AG09309 (cell line): Measurements from ENCODE around the gene IGFBP2.
A peak's percentile ranks its signal among the peaks of the same experiment; 100 is the strongest.
"Not testable (repeated sequence)": the region's sequence is repeated elsewhere in the genome, so short reads cannot be mapped to it uniquely, and the experiment has no call there.

ENCODE experiments used
- DNase-seq: peaks from one replicate; pipeline ENCODE4 v3.0.0-alpha.2; 2010; ENCODE audit warnings: low read depth
- H3K4me3 ChIP-seq: 2 replicates; pipeline ENCODE4 v1.5.1; 2011; ENCODE audit warnings: mild to moderate bottlenecking, low read depth, low read length, moderate library complexity; ENCODE audit not compliant: control insufficient read depth
- TF ChIP-seq, protein P1 (sequence below): IDR thresholded peaks from 2 replicates; pipeline ENCODE4 v1.5.1; 2011; ENCODE audit warnings: mild to moderate bottlenecking, low read depth, low read length, inconsistent platforms; ENCODE audit not compliant: insufficient read depth, control insufficient read depth; ENCODE audit errors: missing control alignments

Gene IGFBP2

DNA sequence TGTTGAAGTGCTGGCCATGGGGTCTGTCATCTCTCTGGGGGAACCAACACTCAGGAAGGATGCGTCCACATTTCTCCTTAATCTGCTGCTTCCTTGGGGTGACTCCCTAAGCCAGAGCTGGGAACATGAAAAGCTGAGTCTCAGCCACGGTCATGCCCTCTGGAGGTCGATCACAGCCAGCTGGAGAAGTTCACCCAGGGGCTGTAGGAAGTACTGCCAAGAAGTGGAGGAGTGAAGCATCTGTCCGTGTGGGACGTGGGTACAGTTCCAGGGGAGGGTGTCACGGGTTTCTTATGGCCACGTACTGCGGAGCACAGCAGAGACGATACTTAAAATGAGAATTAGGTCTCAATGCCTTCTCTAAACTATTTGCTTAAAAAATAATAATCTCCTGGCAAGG lies 42.4 kb upstream of the IGFBP2 start:
- TF ChIP-seq, protein P1, sequence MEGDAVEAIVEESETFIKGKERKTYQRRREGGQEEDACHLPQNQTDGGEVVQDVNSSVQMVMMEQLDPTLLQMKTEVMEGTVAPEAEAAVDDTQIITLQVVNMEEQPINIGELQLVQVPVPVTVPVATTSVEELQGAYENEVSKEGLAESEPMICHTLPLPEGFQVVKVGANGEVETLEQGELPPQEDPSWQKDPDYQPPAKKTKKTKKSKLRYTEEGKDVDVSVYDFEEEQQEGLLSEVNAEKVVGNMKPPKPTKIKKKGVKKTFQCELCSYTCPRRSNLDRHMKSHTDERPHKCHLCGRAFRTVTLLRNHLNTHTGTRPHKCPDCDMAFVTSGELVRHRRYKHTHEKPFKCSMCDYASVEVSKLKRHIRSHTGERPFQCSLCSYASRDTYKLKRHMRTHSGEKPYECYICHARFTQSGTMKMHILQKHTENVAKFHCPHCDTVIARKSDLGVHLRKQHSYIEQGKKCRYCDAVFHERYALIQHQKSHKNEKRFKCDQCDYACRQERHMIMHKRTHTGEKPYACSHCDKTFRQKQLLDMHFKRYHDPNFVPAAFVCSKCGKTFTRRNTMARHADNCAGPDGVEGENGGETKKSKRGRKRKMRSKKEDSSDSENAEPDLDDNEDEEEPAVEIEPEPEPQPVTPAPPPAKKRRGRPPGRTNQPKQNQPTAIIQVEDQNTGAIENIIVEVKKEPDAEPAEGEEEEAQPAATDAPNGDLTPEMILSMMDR = no peak
- H3K4me3 ChIP-seq = no peak overlapping the region
- DNase-seq = no peak

DNA sequence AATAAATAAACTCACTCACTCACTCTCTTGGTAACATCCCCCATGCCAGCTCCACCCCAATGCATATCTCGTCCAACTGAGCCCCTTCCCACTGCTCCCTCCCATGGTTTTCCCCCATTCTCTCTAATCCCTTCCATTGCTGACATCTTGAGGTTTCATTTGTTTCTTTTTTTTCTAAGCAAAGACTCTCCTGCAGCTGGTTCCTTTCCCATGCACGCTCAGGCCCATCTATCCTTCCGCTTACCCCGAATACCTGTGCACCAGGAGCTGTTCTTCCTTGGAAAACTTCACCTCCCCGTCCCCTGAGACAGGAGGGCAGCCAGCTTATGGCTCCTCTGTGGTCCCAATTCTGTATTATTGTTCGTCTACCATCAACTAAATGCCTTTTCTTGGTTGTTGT lies 41.7 kb upstream of the IGFBP2 start:
- DNase-seq = no peak
- TF ChIP-seq, protein P1 = no peak

DNA sequence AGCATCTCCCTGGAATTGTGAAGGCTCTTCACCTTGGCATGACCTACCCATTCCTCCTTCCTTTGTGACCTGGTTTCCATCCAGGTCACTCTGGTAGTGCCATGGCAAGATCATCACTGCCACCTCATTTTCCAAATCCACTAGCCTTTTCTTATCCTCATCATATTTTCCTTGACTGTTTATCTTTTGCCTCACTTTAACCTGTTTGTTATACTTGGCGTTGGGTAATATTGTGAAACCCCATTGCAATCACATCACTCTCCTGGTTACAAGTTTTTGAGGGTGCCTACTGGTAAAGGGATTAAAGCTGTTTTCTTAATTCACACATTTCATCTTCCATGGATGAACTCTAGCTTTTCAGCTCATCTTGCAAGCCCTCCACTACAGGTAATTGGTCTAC lies 39.1 kb upstream of the IGFBP2 start:
- TF ChIP-seq, protein P1 = no peak
- H3K4me3 ChIP-seq = no peak overlapping the region

More for the DNA sequence above, 41.7 kb upstream of the IGFBP2 start:
- no peak overlapping the region for H3K4me3 ChIP-seq

DNA sequence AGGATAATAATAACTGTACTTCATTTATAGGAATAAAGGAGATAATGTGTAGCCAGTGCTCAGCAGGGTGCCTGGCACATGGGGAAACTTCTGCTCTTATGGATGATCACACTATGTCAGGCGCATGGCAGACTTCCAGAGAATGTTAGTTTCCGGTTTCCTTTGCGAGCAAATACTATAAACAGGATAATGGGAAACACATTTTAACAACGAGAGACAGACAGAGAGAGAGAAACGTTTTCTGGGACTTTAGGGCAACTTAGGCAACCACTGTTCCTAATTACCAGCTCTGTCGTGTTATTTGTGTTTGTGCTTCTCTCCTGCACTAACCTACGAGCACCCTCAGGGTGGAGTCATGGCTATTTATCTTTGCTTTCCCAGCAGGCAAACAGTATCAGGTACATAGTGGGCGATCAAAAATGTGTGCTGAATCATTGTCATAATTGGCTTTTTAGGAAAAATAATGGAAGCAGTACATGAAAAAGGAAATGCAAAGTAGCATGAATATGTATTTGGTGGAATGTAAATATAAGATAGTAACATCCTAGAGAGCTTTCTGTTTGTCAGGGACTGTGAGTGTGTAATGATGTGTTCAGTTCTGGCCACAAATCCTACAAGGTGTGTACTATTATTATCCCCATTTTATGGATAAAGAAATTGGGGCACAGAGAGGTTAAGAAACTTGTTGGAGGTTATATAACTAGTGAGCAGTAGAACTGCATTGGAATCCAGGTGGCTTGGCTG lies 36.8 kb upstream of the IGFBP2 start:
- peak; percentile 92 for DNase-seq
- H3K4me3 ChIP-seq = no peak overlapping the region
- TF ChIP-seq, protein P1 = no peak

More for the DNA sequence above, 39.1 kb upstream of the IGFBP2 start:
- DNase-seq = no peak

DNA sequence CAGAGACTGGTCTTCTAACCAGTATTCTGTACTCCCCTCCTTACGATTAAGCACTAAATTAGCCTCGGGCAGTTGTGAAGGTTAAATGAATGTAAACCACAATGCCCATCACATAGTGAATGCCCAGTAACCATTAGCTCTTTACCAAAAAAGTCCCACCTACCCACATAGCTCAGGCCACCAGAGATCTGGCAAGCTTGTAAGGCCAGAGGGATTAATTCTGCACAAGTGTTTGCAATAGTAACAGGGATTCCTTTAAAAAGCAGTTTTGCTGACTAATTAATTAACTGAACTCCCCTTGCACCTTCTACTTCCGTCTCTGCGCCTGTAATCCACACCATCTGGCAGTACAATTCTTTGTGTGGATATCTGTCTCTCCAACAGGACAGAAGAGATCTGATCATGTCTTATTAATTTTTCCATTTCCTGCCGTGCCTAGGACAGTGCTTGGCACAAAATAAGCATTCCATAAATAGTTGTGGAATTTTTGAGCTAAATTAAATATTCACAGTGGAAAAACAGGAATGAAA lies 36.2 kb upstream of the IGFBP2 start:
- H3K4me3 ChIP-seq = no peak overlapping the region
- TF ChIP-seq, protein P1 = no peak
- DNase-seq = peak; percentile 10

DNA sequence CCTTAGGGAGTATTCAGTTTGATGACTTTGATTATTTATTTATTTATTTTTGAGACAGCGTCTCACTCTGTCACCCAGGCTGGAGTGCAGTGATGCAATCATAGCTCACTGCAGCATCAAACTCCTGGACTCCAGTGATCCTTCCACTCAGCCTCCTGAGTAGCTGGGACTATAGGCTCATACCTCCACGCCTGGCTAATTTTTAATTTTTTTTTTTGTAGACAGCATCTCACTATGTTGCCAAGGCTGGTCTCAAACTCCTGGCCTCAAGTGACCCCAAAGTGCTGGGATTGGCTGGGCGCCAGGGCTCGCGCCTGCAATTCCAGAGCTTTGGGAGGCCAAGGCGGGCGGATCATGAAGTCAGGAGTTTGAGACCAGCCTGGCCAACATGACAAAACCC lies 35.4 kb upstream of the IGFBP2 start:
- H3K4me3 ChIP-seq, DNase-seq: not testable (repeated sequence)

DNA sequence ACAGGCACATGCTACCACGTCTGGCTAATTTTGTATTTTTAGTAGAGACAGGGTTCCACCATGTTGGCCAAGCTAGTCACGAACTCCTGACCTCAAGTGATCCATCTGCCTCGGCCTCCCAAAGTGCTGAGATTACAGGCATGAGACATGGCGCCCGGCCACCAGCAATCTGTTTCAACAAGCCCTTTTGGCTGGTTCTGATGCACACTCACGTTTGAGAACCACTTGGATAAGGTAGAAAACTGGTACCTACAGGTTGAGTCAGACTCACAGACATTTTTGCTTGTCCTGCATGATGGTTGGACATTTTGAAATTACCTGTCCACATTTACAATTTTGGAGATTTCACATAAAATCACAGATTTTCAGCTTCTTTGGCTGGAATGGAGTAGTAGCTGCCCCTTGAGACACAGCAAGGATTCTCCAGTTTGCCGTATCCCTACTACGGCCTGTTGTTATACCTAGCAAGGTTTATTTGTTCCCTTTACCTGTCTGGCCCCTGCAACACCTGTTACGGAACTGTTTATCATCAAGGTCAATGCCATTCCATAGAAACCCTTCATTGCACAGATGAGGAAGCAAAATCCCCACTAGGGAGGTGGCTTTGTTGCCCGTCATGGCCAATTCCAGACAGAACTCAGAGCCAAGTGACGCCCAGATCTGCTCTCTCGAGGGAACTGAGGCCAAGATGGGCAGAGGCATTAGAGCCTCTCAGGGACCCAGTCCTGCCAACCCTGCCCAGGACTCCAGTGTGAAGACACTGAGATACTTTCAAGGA lies 31.4 kb upstream of the IGFBP2 start:
- DNase-seq = no peak
- H3K4me3 ChIP-seq = no peak overlapping the region
- TF ChIP-seq, protein P1 = no peak
